ENCODE data around the gene IL1B. TPM values are rescaled to one million over a fixed set of nuclear protein-coding genes. Genes with fewer than 3 reads are reported as not detected.

The IL1B gene
- total and polyA plus RNA-seq, 12 donors: 0.14 to 10.3 (median 0.64) TPM; not detected in 1

Other genes with a start within 250 kb of the IL1B start
- gene SLC20A1, start 190.8 kb downstream of the IL1B start, total RNA-seq: 10 to 100 TPM; 10.8 to 21.3 (median 13.2) TPM
- 10 to 100 TPM in 1 of 2 donors, 1 to 10 TPM in 1; 9.9 to 14.3 TPM for gene SLC20A1, start 190.8 kb downstream of the IL1B start, polyA plus RNA-seq
- under 1 TPM in 1 of 10 donors, not detected in 9; 0.35 TPM for gene NT5DC4, start 115.8 kb downstream of the IL1B start, total RNA-seq
- not detected for gene NT5DC4, start 115.8 kb downstream of the IL1B start, polyA plus RNA-seq
- 1 to 10 TPM in 1 of 10 donors, under 1 TPM in 5, not detected in 4; 0.34 to 1.8 (median 0.45) TPM for gene CKAP2L, start 72.2 kb downstream of the IL1B start, total RNA-seq
- gene CKAP2L, start 72.2 kb downstream of the IL1B start, polyA plus RNA-seq: under 1 TPM in 1 of 2 donors, not detected in 1; 0.03 TPM
- gene IL1A, start 52.3 kb downstream of the IL1B start, total RNA-seq: not detected
- under 1 TPM in 1 of 2 donors, not detected in 1; 0.01 TPM for gene IL1A, start 52.3 kb downstream of the IL1B start, polyA plus RNA-seq
- gene IL37, start 74.4 kb upstream of the IL1B start, total RNA-seq: not detected
- gene IL37, start 74.4 kb upstream of the IL1B start, polyA plus RNA-seq: not detected
- not detected for gene IL36G, start 141.2 kb upstream of the IL1B start, total RNA-seq
- gene IL36G, start 141.2 kb upstream of the IL1B start, polyA plus RNA-seq: not detected
- gene IL36A, start 168.7 kb upstream of the IL1B start, total RNA-seq: not detected
- gene IL36A, start 168.7 kb upstream of the IL1B start, polyA plus RNA-seq: not detected
- gene IL36B, start 216.1 kb upstream of the IL1B start, total RNA-seq: not detected
- not detected for gene IL36B, start 216.1 kb upstream of the IL1B start, polyA plus RNA-seq
- gene IL36RN, start 222.4 kb upstream of the IL1B start, total RNA-seq: not detected
- gene IL36RN, start 222.4 kb upstream of the IL1B start, polyA plus RNA-seq: not detected
- not detected for gene IL1F10, start 231.2 kb upstream of the IL1B start, total RNA-seq
- gene IL1F10, start 231.2 kb upstream of the IL1B start, polyA plus RNA-seq: not detected